AG04449 (cell line): ENCODE measurements around the gene GPC5.

Experiments
- CTCF ChIA-PET: fragments of 350-600 bp; formaldehyde crosslinking; extraction: SDS; loops from one replicate; lab custom pipeline; 2021; ENCODE audit warnings: antibody characterized with exemption; lab: Yijun Ruan, JAX
- POLR2A ChIA-PET: fragments of 400-600, 350-600 bp; formaldehyde crosslinking; extraction: SDS; loops from one replicate; lab custom pipeline; 2020; ENCODE audit warnings: antibody characterized with exemption, inconsistent platforms; lab: Yijun Ruan, JAX
- DNase-seq: peaks from one replicate; pipeline ENCODE4 v3.0.0-alpha.2; 2010; ENCODE audit warnings: low read depth, low spot score
- H3K4me3 ChIP-seq: 2 replicates; pipeline ENCODE4 v1.5.1; 2011; ENCODE audit warnings: low read depth, mild to moderate bottlenecking, control low read depth, low read length
- CTCF ChIP-seq: IDR thresholded peaks from one replicate; pipeline ENCODE4 v1.5.1; 2011; ENCODE audit warnings: mild to moderate bottlenecking, moderate library complexity, low read length, control low read depth, inconsistent platforms; ENCODE audit not compliant: insufficient read depth; ENCODE audit errors: missing control alignments

Gene GPC5

GRCh38 chr13:92300651-92301050 is 902.2 kb downstream of the GPC5 start:
- ChIA-PET CTCF (no interaction called here), POLR2A (no interaction called here)
- no peak for TF ChIP-seq CTCF
- H3K4me3 ChIP-seq, result no peak overlapping the region
- no peak for DNase-seq

- CTCF ChIA-PET, result interaction anchor here (0.7 kb wide), 1 partner anchor 399 kb away, joined by 4 read pairs; no protein-coding TSS in a partner anchor
- H3K4me3 ChIP-seq, result no peak overlapping the region
- POLR2A ChIA-PET, result no interaction called here
- no peak for DNase-seq
- TF ChIP-seq CTCF, result no peak
Measured at GRCh38 chr13:92303428-92303827, 905.0 kb downstream of the GPC5 start.

GRCh38 chr13:92307752-92308151 is 909.3 kb downstream of the GPC5 start:
- ChIA-PET CTCF (no interaction called here), POLR2A (no interaction called here)
- TF ChIP-seq CTCF, result no peak

GRCh38 chr13:92312823-92313222 is 914.4 kb downstream of the GPC5 start:
- CTCF ChIA-PET, result no interaction called here
- no peak overlapping the region for H3K4me3 ChIP-seq
- no peak for DNase-seq
- TF ChIP-seq CTCF, result no peak
- POLR2A ChIA-PET, result no interaction called here

More at GRCh38 chr13:92307752-92308151, 909.3 kb downstream of the GPC5 start:
- DNase-seq, result no peak
- no peak overlapping the region for H3K4me3 ChIP-seq

DNA sequence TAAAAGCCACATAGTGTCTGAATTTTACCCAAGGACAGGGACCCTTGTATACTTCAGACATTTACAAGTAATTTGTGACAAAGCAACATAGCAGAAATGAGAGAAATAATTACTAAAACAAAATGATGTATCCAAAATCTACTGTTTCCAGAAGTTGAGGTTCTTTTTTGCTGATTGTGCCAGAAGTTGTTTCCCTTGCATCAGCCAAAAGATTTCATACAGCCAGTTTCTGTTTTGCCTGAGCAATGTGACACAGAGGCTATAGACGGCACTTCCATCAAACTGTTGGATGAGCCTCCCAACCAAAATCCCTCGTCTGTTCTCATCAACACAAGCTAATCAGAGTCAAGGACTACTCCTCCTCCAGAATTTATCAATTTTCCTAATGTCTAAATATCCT is 915.0 kb downstream of the GPC5 start:
- ChIA-PET POLR2A (no interaction called here), CTCF (no interaction called here)
- DNase-seq, result no peak
- no peak overlapping the region for H3K4me3 ChIP-seq
- no peak for TF ChIP-seq CTCF

- DNase-seq, result no peak
- CTCF ChIA-PET, result no interaction called here
- TF ChIP-seq CTCF, result no peak
- POLR2A ChIA-PET, result no interaction called here
- H3K4me3 ChIP-seq, result no peak overlapping the region
Measured at GRCh38 chr13:92315265-92315664, 916.8 kb downstream of the GPC5 start.

DNA sequence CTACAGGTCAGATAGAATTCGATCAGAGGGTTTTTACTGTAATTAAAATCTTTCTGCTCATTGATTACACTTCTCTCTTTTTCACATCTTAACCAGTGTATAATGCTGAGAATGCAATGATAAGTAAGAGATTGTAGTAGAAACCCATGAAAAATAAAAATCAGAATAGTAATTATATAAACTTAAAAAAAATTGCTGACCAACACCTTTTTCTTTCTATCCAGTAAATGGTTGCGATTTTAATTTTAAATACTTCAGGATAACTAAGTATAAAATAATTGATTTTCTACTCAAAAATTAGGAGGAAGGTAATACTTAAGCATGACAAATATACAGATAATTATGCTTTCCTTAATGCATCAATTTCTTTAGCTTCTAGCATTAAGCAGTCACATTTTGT is 917.6 kb downstream of the GPC5 start:
- ChIA-PET CTCF (no interaction called here), POLR2A (no interaction called here)
- no peak overlapping the region for H3K4me3 ChIP-seq
- DNase-seq, result no peak
- no peak for TF ChIP-seq CTCF
